CD14-positive monocyte (primary cell): ENCODE results near the gene MEIS2. TPM values are rescaled to one million over a fixed set of nuclear protein-coding genes. Genes with fewer than 3 reads are reported as not detected.

Experiments
- DNase-seq, 3 donors: peaks; one replicate each; pipeline ENCODE4 v3.0.0-alpha.2; 2011 to 2022
- H2AFZ ChIP-seq: 2 replicates; pipeline ENCODE4 v1.6.0; 2012; ENCODE audit warnings: mild to moderate bottlenecking, low read depth, low read length, inconsistent platforms; ENCODE audit not compliant: insufficient read depth, poor library complexity, severe bottlenecking
- H3K27ac ChIP-seq, 2 donors: 1 replicate in 1 of 2; 2 replicates in 1 of 2; pipeline ENCODE4 v1.5.1; 2012 to 2013; ENCODE audit warnings: low read length in 2 of 2, control low read depth in 1 of 2, inconsistent platforms in 1 of 2, low read depth in 1 of 2, mild to moderate bottlenecking in 1 of 2
- H3K27me3 ChIP-seq, 2 donors: one replicate each; pipeline versions ENCODE4 v1.6.0 to v1.6.1; 2011 to 2013; ENCODE audit warnings: low read length in 2 of 2; ENCODE audit not compliant: control insufficient read depth in 2 of 2, insufficient read depth in 2 of 2
- H3K36me3 ChIP-seq, 2 donors: replicated peaks in 1 of 2; 1 replicate in 1 of 2; 2 replicates in 1 of 2; pipeline versions ENCODE4 v1.5.1 to v1.6.1; 2012 to 2013; ENCODE audit warnings: low read length in 2 of 2, control low read depth in 1 of 2, inconsistent platforms in 1 of 2, mild to moderate bottlenecking in 1 of 2; ENCODE audit not compliant: insufficient read depth in 2 of 2, control insufficient read depth in 1 of 2
- H3K4me1 ChIP-seq, 2 donors: 1 replicate in 1 of 2; 2 replicates in 1 of 2; pipeline versions ENCODE4 v1.5.1 to v1.6.1; 2012 to 2013; ENCODE audit warnings: low read length in 2 of 2, control low read depth in 1 of 2, inconsistent platforms in 1 of 2, mild to moderate bottlenecking in 1 of 2, moderate library complexity in 1 of 2; ENCODE audit not compliant: insufficient read depth in 2 of 2, control insufficient read depth in 1 of 2
- H3K4me2 ChIP-seq: replicated peaks from 2 replicates; pipeline ENCODE3; 2012; ENCODE audit warnings: low read length, moderate library complexity, mild to moderate bottlenecking; ENCODE audit not compliant: poor library complexity, severe bottlenecking; ENCODE audit errors: extremely low read depth
- H3K4me3 ChIP-seq, 3 experiments: fragments of 200-600 bp in 1 of 3; sonication (generic) in 1 of 3; replicated peaks in 1 of 3; 1 replicate in 2 of 3; 2 replicates in 1 of 3; pipeline ENCODE4 v1.5.1; 2011 to 2013; ENCODE audit warnings: low read length in 3 of 3, mild to moderate bottlenecking in 3 of 3, control low read depth in 2 of 3, low read depth in 2 of 3, inconsistent platforms in 1 of 3, moderate library complexity in 1 of 3
- H3K79me2 ChIP-seq: 2 replicates; pipeline ENCODE4 v1.6.0; 2012; ENCODE audit warnings: mild to moderate bottlenecking, control low read depth, inconsistent platforms, low read length, moderate library complexity; ENCODE audit not compliant: insufficient read depth
- H3K9ac ChIP-seq: 2 replicates; pipeline ENCODE4 v1.6.0; 2017; ENCODE audit warnings: low read length, mild to moderate bottlenecking; ENCODE audit not compliant: insufficient read depth, poor library complexity, severe bottlenecking
- H3K9me3 ChIP-seq, 2 donors: replicated peaks in 1 of 2; 1 replicate in 1 of 2; 2 replicates in 1 of 2; pipeline versions ENCODE4 v1.5.1 to v1.6.1; 2012 to 2013; ENCODE audit warnings: low read length in 2 of 2, control low read depth in 1 of 2; ENCODE audit not compliant: control insufficient read depth in 1 of 2, insufficient read depth in 1 of 2
- H4K20me1 ChIP-seq: 2 replicates; pipeline ENCODE4 v1.6.0; 2012; ENCODE audit warnings: mild to moderate bottlenecking, low read length, control low read depth, moderate library complexity; ENCODE audit not compliant: insufficient read depth
- H3K27ac Mint-ChIP-seq, 7 donors: one replicate each; pipeline ENCODE4 v1.8.0; 2020; ENCODE audit warnings: mild to moderate bottlenecking in 7 of 7, mixed read lengths in 7 of 7, moderate library complexity in 6 of 7, inconsistent platforms in 2 of 7
- H3K27me3 Mint-ChIP-seq, 3 donors: one replicate each; pipeline ENCODE4 v1.8.0; 2021 to 2022; ENCODE audit warnings: low read depth in 3 of 3, mild to moderate bottlenecking in 3 of 3, mixed read lengths in 3 of 3, moderate library complexity in 3 of 3, inconsistent platforms in 1 of 3
- H3K36me3 Mint-ChIP-seq, 2 donors: one replicate each; pipeline ENCODE4 v1.8.0; 2020; ENCODE audit warnings: mixed read lengths in 2 of 2, inconsistent platforms in 1 of 2, mild to moderate bottlenecking in 1 of 2
- H3K4me1 Mint-ChIP-seq: one replicate; pipeline ENCODE4 v1.8.0; 2020; ENCODE audit warnings: mild to moderate bottlenecking, mixed read lengths
- H3K4me3 Mint-ChIP-seq, 2 donors: one replicate each; pipeline ENCODE4 v1.8.0; 2020; ENCODE audit warnings: mild to moderate bottlenecking in 2 of 2, mixed read lengths in 2 of 2, moderate library complexity in 1 of 2
- H3K9me3 Mint-ChIP-seq, 7 donors: one replicate each; pipeline ENCODE4 v1.8.0; 2020 to 2022; ENCODE audit warnings: mixed read lengths in 7 of 7, mild to moderate bottlenecking in 6 of 7, moderate library complexity in 6 of 7, inconsistent platforms in 2 of 7
- CTCF ChIP-seq: fragments of 200-600 bp; IDR thresholded peaks from one replicate; pipeline ENCODE4 v1.8.0; 2022; ENCODE audit warnings: antibody characterized with exemption, mild to moderate bottlenecking
- WGBS: methylation state at CpG from one replicate; pipeline ENCODE4 v1.1.5; 2013; ENCODE audit warnings: missing lambda C conversion rate; ENCODE audit not compliant: insufficient coverage; 5-methylcytosine and 5-hydroxymethylcytosine counted together
- intact Hi-C, 2 donors: fragments of 100-400 bp; cut with micrococcal nuclease; formaldehyde crosslinking; loops; one replicate each; pipeline versions ENCODE4 v1.15.0 to v1.15.1; 2023
- polyA plus RNA-seq, 3 donors: library from polyadenylated mRNA; depleted of rRNA in 1 of 3; unstranded in 2 of 3; stranded (reverse) in 1 of 3; fragments of 300-500 nt in 2 of 3; fragments of >200 nt in 1 of 3; fragmentation: Illumina TruSeq in 2 of 3; gene quantifications; 1 replicate in 2 of 3; 2 replicates in 1 of 3; pipeline ENCODE4 v1.2.3, GENCODE V29; 2012 to 2021

The MEIS2 gene
- polyA plus RNA-seq, 3 donors, result not detected

GRCh38 chr15:36940636-36941260, 159.6 kb downstream of the MEIS2 start:
- 88% methylated on average over 2 of the region's 3 CpGs for WGBS
- H3K4me3 ChIP-seq, result no peak overlapping the region

GRCh38 chr15:36940219-36940618, 160.1 kb downstream of the MEIS2 start:
- WGBS, result no CpG with 5 or more reads among the region's 3 CpGs

More at GRCh38 chr15:36940636-36941260, 159.6 kb downstream of the MEIS2 start:
- no peak overlapping the region for H3K4me3 Mint-ChIP-seq
- Histone ChIP-seq H3K4me2 (no peak overlapping the region), H3K27me3 (no peaks in the 10 kb centered on the region), H3K79me2 (no peaks in the 10 kb centered on the region), H4K20me1 (no peaks in the 10 kb centered on the region), H2AFZ (no peak overlapping the region), H3K9ac (no peak overlapping the region), H3K9me3 (no peaks in the 10 kb centered on the region), H3K4me1 (no peaks in the 10 kb centered on the region), H3K36me3 (no peaks in the 10 kb centered on the region), H3K27ac (no peak overlapping the region)
- peaks cover 0 to 2% (median 1%) of the 10 kb centered on the region in 3 donors for H3K27me3 Mint-ChIP-seq
- H3K36me3 Mint-ChIP-seq, result no peaks in the 10 kb centered on the region
- DNase-seq, result no peak
- H3K27ac Mint-ChIP-seq, result no peak overlapping the region
- H3K4me1 Mint-ChIP-seq, result no peaks in the 10 kb centered on the region
- no peak for TF ChIP-seq CTCF
- intact Hi-C loops, result no loop called here
- peaks cover 2 to 8% (median 3%) of the 10 kb centered on the region in 7 donors for H3K9me3 Mint-ChIP-seq

More at GRCh38 chr15:36940219-36940618, 160.1 kb downstream of the MEIS2 start:
- peaks cover 2 to 8% (median 3%) of the 10 kb centered on the region in 7 donors for H3K9me3 Mint-ChIP-seq
- Histone ChIP-seq H2AFZ (no peak overlapping the region), H3K27ac (no peak overlapping the region), H4K20me1 (no peaks in the 10 kb centered on the region), H3K4me3 (no peak overlapping the region), H3K9me3 (no peaks in the 10 kb centered on the region), H3K9ac (no peak overlapping the region), H3K4me2 (no peak overlapping the region), H3K79me2 (no peaks in the 10 kb centered on the region), H3K4me1 (no peaks in the 10 kb centered on the region), H3K27me3 (no peaks in the 10 kb centered on the region), H3K36me3 (no peaks in the 10 kb centered on the region)
- H3K4me3 Mint-ChIP-seq, result no peak overlapping the region
- DNase-seq, result no peak
- intact Hi-C loops, result no loop called here
- TF ChIP-seq CTCF, result no peak
- peaks cover 0 to 2% (median 1%) of the 10 kb centered on the region in 3 donors for H3K27me3 Mint-ChIP-seq
- no peaks in the 10 kb centered on the region for H3K4me1 Mint-ChIP-seq
- no peak overlapping the region for H3K27ac Mint-ChIP-seq
- H3K36me3 Mint-ChIP-seq, result no peaks in the 10 kb centered on the region
